GM10847 (cell line): ENCODE measurements around the gene MYO1A.

ENCODE experiments used
- POLR2A ChIP-seq: IDR thresholded peaks from 2 replicates; pipeline ENCODE4 v1.6.1; 2011; ENCODE audit not compliant: insufficient read length; ENCODE audit errors: extremely low read depth

MYO1A gene

GRCh38 chr12:57049890-57050289, at the start of gene MYO1A:
Gene MYO1A, minus strand, starts transcription at chr12:57050129. Its CDS starts 1,806 bp downstream, at chr12:57048323.
- no peak for TF ChIP-seq POLR2A

GRCh38 chr12:57099047-57099714, 49.3 kb upstream of the MYO1A start:
- no peak for TF ChIP-seq POLR2A

- TF ChIP-seq POLR2A: no peak
Measured at GRCh38 chr12:57098546-57098945, 48.6 kb upstream of the MYO1A start.

- TF ChIP-seq POLR2A: no peak
Measured at GRCh38 chr12:57097554-57097835, 47.6 kb upstream of the MYO1A start.

GRCh38 chr12:57096748-57097553, 47.0 kb upstream of the MYO1A start:
- TF ChIP-seq POLR2A: no peak

- peak; percentile 2 for TF ChIP-seq POLR2A
Measured at GRCh38 chr12:57096099-57096572, 46.2 kb upstream of the MYO1A start.

- no peak for TF ChIP-seq POLR2A
Measured at GRCh38 chr12:57095440-57095839, 45.5 kb upstream of the MYO1A start.

GRCh38 chr12:57094208-57095160, 44.6 kb upstream of the MYO1A start:
- TF ChIP-seq POLR2A: no peak

GRCh38 chr12:57093415-57094207, 43.7 kb upstream of the MYO1A start:
- peak; percentile 17 for TF ChIP-seq POLR2A

- no peak for TF ChIP-seq POLR2A
Measured at GRCh38 chr12:57092876-57093414, 43.0 kb upstream of the MYO1A start.

- no peak for TF ChIP-seq POLR2A
Measured at GRCh38 chr12:57092529-57092862, 42.6 kb upstream of the MYO1A start.

- TF ChIP-seq POLR2A: no peak
Measured at GRCh38 chr12:57091638-57092528, 42.0 kb upstream of the MYO1A start.

- TF ChIP-seq POLR2A: no peak
Measured at GRCh38 chr12:57090924-57091637, 41.2 kb upstream of the MYO1A start.
